ENCODE measurements around the gene CAPN13. TPM values are rescaled to one million over a fixed set of nuclear protein-coding genes. Genes with fewer than 3 reads are reported as not detected.

The CAPN13 gene
- total RNA-seq, 1 experiment from 2014 or later = 5.7 TPM

GRCh38 chr2:30737326-30737610 is 70.0 kb downstream of the CAPN13 start:
- no peak overlapping the region for H4K5ac ChIP-seq (ENCODE audit: insufficient read length, low read depth, low read length)
- H4K91ac ChIP-seq (ENCODE audit: insufficient read length, low read depth, low read length) = no peak overlapping the region
- Mint-ChIP-seq H3K4me3 (no peak overlapping the region), H3K27me3 (ENCODE audit: low read depth) (peaks cover 2% of the 10 kb centered on the region; the same call in 1 of the 2 replicates), H3K9me3 (no peaks in the 10 kb centered on the region), H3K27ac (no peak overlapping the region), H3K36me3 (ENCODE audit: insufficient read depth in 1 of 3, low read depth in 3 of 3) (no peaks in the 10 kb centered on the region), H3K4me1 (peaks cover 20% of the 10 kb centered on the region in 2 experiments)
- no peak overlapping the region for H3K4me2 ChIP-seq (ENCODE audit: insufficient read depth, insufficient read length, low read length)
- no peaks in the 10 kb centered on the region for H4K20me1 ChIP-seq (ENCODE audit: control insufficient read depth, insufficient read depth, insufficient read length)
- H3K27ac ChIP-seq (ENCODE audit: insufficient read length, low read depth, low read length) = no peak overlapping the region
- no peaks in the 10 kb centered on the region for H3K79me1 ChIP-seq (ENCODE audit: insufficient read depth, low read depth, low read length, poor library complexity, severe bottlenecking)
- H3K27me3 ChIP-seq (ENCODE audit: insufficient read depth, low read length) = no peaks in the 10 kb centered on the region
- H3K79me2 ChIP-seq (ENCODE audit: insufficient read depth, low read length) = no peaks in the 10 kb centered on the region
- no peak overlapping the region for H2AFZ ChIP-seq (ENCODE audit: low read length)
- H2BK20ac ChIP-seq (ENCODE audit: low read depth, low read length, poor library complexity, severe bottlenecking) = no peak overlapping the region
- H2BK15ac ChIP-seq (ENCODE audit: low read depth, low read length) = no peak overlapping the region
- H3T11ph ChIP-seq (ENCODE audit: low read length) = no peak overlapping the region
- H3K18ac ChIP-seq (ENCODE audit: insufficient read length, low read depth, low read length) = no peak overlapping the region
- H3K4me1 ChIP-seq (ENCODE audit: insufficient read depth, low read length) = no peaks in the 10 kb centered on the region; the same call in 1 of the 2 replicates
- H3K9me3 ChIP-seq (ENCODE audit: control insufficient read depth, low read depth, low read length) = no peaks in the 10 kb centered on the region
- H3K23me2 ChIP-seq (ENCODE audit: insufficient read length, low read depth, low read length, poor library complexity, severe bottlenecking) = no peaks in the 10 kb centered on the region
- no peak for DNase-seq
- no peak overlapping the region for H3K9ac ChIP-seq (ENCODE audit: extremely low read depth, insufficient read length, low read length)
- H3K23ac ChIP-seq (ENCODE audit: insufficient read length, low read depth, low read length) = no peak overlapping the region
- no peak overlapping the region for H3K14ac ChIP-seq (ENCODE audit: insufficient read depth, low read length)
- no peak overlapping the region for H2BK120ac ChIP-seq (ENCODE audit: low read depth, low read length, poor library complexity, severe bottlenecking)
- no CpG with 5 or more reads among the region's 8 CpGs for WGBS (ENCODE audit: extremely low coverage, insufficient read length, low lambda C conversion rate)
- no peak overlapping the region for H2AK5ac ChIP-seq (ENCODE audit: insufficient read length, low read length)
- H3K4ac ChIP-seq (ENCODE audit: low read depth, low read length) = no peak overlapping the region; the same call in 1 of the 2 replicates
- no peak overlapping the region for H3K56ac ChIP-seq (ENCODE audit: insufficient read length, low read depth, low read length)
- no peak overlapping the region for H2BK12ac ChIP-seq (ENCODE audit: insufficient read length, low read depth, low read length)
- no peak overlapping the region for H2BK5ac ChIP-seq (ENCODE audit: insufficient read length, low read length)
- no peak overlapping the region for H4K8ac ChIP-seq (replicated peaks; ENCODE audit: insufficient read length, low read depth, low read length)
- no peak for TF ChIP-seq CTCF (conservative IDR thresholded peaks at IDR 0.05)
